ENCODE results near the gene RBMS3.

The RBMS3 gene

GRCh38 chr3:29420106-29420505, 139.2 kb downstream of the RBMS3 start:
- no peak overlapping the region for H3K4me3 ChIP-seq (ENCODE audit: low read depth, low read length)
- DNase-seq (ENCODE audit: low read depth) = no peak
- no peak for TF ChIP-seq CTCF (IDR thresholded peaks at IDR 0.05; ENCODE audit: control insufficient read depth, extremely low read depth, insufficient read depth)

- TF ChIP-seq CTCF (IDR thresholded peaks at IDR 0.05; ENCODE audit: control insufficient read depth, extremely low read depth, insufficient read depth) = no peak
- DNase-seq (ENCODE audit: low read depth) = no peak
- no peak overlapping the region for H3K4me3 ChIP-seq (ENCODE audit: low read depth, low read length)
These were observed 145.7 kb downstream of the RBMS3 start for GRCh38 chr3:29426302-29427226.

- no peak for DNase-seq (ENCODE audit: low read depth)
- TF ChIP-seq CTCF (IDR thresholded peaks at IDR 0.05; ENCODE audit: control insufficient read depth, extremely low read depth, insufficient read depth) = no peak
- no peak overlapping the region for H3K4me3 ChIP-seq (ENCODE audit: low read depth, low read length)
These were observed 146.6 kb downstream of the RBMS3 start for GRCh38 chr3:29427266-29428103.

- DNase-seq (ENCODE audit: low read depth) = no peak
- H3K4me3 ChIP-seq (ENCODE audit: low read depth, low read length) = no peak overlapping the region
- no peak for TF ChIP-seq CTCF (IDR thresholded peaks at IDR 0.05; ENCODE audit: control insufficient read depth, extremely low read depth, insufficient read depth)
These were observed 148.3 kb downstream of the RBMS3 start for GRCh38 chr3:29429055-29429679.

- DNase-seq (ENCODE audit: low read depth) = no peak
- no peak for TF ChIP-seq CTCF (IDR thresholded peaks at IDR 0.05; ENCODE audit: control insufficient read depth, extremely low read depth, insufficient read depth)
- H3K4me3 ChIP-seq (ENCODE audit: low read depth, low read length) = no peak overlapping the region
These were observed 149.7 kb downstream of the RBMS3 start for GRCh38 chr3:29430558-29430971.

- TF ChIP-seq CTCF (IDR thresholded peaks at IDR 0.05; ENCODE audit: control insufficient read depth, extremely low read depth, insufficient read depth) = no peak
- H3K4me3 ChIP-seq (ENCODE audit: low read depth, low read length) = no peak overlapping the region
- DNase-seq (ENCODE audit: low read depth) = no peak
These were observed 155.9 kb downstream of the RBMS3 start for GRCh38 chr3:29436612-29437323.

Data from LNCaP clone FGC (cell line).